ENCODE measurements around the gene ZBTB20. TPM values are rescaled to one million over a fixed set of nuclear protein-coding genes. Genes with fewer than 3 reads are reported as not detected.

ZBTB20 gene
- total RNA-seq, 4 donors from 2014 or later, result 69.9 to 112 (median 80.8) TPM

DNA sequence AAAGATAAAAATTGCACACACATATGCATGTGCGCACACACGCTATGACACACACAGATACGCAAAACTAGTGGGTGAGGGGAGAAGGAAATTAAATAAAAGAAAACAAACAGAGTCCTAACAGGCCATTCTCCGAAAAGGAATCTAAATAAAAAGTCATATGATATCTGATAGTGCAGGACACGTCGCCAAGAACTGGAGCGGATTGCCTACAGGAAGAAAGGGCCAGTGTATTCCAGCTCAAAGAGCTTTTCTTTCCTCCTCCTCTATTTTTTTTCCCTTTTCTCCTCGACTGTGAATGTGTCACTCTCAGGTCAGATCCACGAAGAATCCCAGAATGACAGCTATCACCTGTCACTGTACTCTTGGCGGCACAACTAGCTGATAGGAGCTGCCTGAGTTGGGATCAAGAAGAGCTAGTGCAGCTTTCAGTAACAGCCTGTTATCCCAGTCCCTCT lies 695.5 kb downstream of the ZBTB20 start:
- intact Hi-C loops (cut with DNase I), result no loop called here
- H3K27me3 ChIP-seq, result no peaks in the 10 kb centered on the region
- TF ChIP-seq POLR2AphosphoS5 (IDR thresholded peaks at IDR 0.05) (no peak), POLR2A (IDR thresholded peaks at IDR 0.05; ENCODE audit: low read depth) (no peak), CTCF (IDR thresholded peaks at IDR 0.05) (no peak), EP300 (IDR thresholded peaks at IDR 0.05) (no peak)
- peak overlapping the region; percentile 29 to 62 (median 58) for H3K27ac ChIP-seq (replicated peaks in 1 of 4)
- H3K36me3 ChIP-seq, result no peaks in the 10 kb centered on the region
- DNase-seq (ENCODE audit: extremely low spot score), result no peak
- H3K4me3 ChIP-seq, result peak overlapping the region; percentile 6 to 37 (median 14)
- WGBS, result 59% methylated on average over 10 of the region's 10 CpGs
- peaks cover 39 to 66% (median 43%) of the 10 kb centered on the region in 4 donors for H3K4me1 ChIP-seq
- no peaks in the 10 kb centered on the region for H3K9me3 ChIP-seq

- peaks cover 40 to 71% (median 47%) of the 10 kb centered on the region in 4 donors for H3K4me1 ChIP-seq
- H3K4me3 ChIP-seq, result peak overlapping the region in 2 of 4 donors; percentile 11 to 37
- peak overlapping the region; percentile 29 to 62 (median 58) for H3K27ac ChIP-seq (replicated peaks in 1 of 4)
- intact Hi-C loops (cut with DNase I), result no loop called here
- H3K27me3 ChIP-seq, result no peaks in the 10 kb centered on the region
- 32% methylated on average over 2 of the region's 2 CpGs for WGBS
- H3K36me3 ChIP-seq, result no peaks in the 10 kb centered on the region
- DNase-seq (ENCODE audit: extremely low spot score), result no peak
- no peak for TF ChIP-seq CTCF (IDR thresholded peaks at IDR 0.05)
- TF ChIP-seq POLR2A (IDR thresholded peaks at IDR 0.05; ENCODE audit: low read depth), result no peak
- TF ChIP-seq POLR2AphosphoS5 (IDR thresholded peaks at IDR 0.05), result no peak
- TF ChIP-seq EP300 (IDR thresholded peaks at IDR 0.05), result no peak
- H3K9me3 ChIP-seq, result no peaks in the 10 kb centered on the region
Measured at GRCh38 chr3:114451051-114451451, 696.0 kb downstream of the ZBTB20 start.

DNA sequence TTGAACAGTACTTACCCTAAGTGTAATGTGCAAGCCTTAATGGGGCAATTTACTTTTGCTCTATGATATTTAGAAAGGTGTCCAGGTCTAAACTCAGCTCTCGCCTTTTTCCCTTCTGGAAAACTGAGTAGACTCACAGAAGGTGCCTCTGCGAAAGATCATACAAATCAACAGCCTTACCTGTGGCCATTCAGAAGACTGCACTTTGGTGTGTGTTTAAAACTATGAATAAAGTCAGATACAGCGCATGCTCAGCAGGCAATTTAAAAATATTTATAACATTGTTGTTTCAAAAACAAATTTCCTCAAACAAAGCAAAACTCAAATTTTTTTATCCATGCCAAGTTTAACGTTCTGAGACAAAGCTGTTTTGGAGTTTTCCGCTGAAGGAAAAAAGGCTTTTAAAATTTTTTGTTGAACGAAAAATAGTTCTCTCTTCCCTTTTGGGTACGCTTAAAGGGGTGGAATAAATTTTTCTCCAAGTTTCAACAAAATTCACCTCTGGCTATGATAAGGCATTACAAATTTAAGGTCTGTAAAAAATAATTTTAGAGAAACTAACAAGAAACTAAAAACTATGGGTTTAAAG lies 697.0 kb downstream of the ZBTB20 start:
- Histone ChIP-seq H3K4me3 (peak overlapping the region in 1 of 4 donors; percentile 7), H3K27ac (replicated peaks in 1 of 4) (peak overlapping the region in 2 of 4 donors; percentile 4 to 62), H3K9me3 (no peaks in the 10 kb centered on the region), H3K27me3 (no peaks in the 10 kb centered on the region), H3K4me1 (peaks cover 32 to 65% (median 41%) of the 10 kb centered on the region in 4 donors), H3K36me3 (no peaks in the 10 kb centered on the region)
- TF ChIP-seq EP300 (IDR thresholded peaks at IDR 0.05) (no peak), POLR2AphosphoS5 (IDR thresholded peaks at IDR 0.05) (no peak), CTCF (IDR thresholded peaks at IDR 0.05) (no peak), POLR2A (IDR thresholded peaks at IDR 0.05; ENCODE audit: low read depth) (no peak)
- intact Hi-C loops (cut with DNase I), result no loop called here
- 93% methylated on average over 7 of the region's 7 CpGs for WGBS
- DNase-seq (ENCODE audit: extremely low spot score), result no peak

- H3K9me3 ChIP-seq, result no peaks in the 10 kb centered on the region
- peak overlapping the region in 2 of 4 donors; percentile 4 to 19 for H3K27ac ChIP-seq (replicated peaks in 1 of 4)
- H3K4me3 ChIP-seq, result peak overlapping the region in 1 of 4 donors; percentile 7
- 87% methylated on average over 9 of the region's 9 CpGs for WGBS
- no peaks in the 10 kb centered on the region for H3K27me3 ChIP-seq
- DNase-seq (ENCODE audit: extremely low spot score), result no peak
- TF ChIP-seq POLR2AphosphoS5 (IDR thresholded peaks at IDR 0.05), result no peak
- no peak for TF ChIP-seq POLR2A (IDR thresholded peaks at IDR 0.05; ENCODE audit: low read depth)
- no peak for TF ChIP-seq EP300 (IDR thresholded peaks at IDR 0.05)
- no peak for TF ChIP-seq CTCF (IDR thresholded peaks at IDR 0.05)
- no peaks in the 10 kb centered on the region for H3K36me3 ChIP-seq
- intact Hi-C loops (cut with DNase I), result no loop called here
- peaks cover 27 to 58% (median 39%) of the 10 kb centered on the region in 4 donors for H3K4me1 ChIP-seq
Measured at GRCh38 chr3:114449271-114450007, 697.6 kb downstream of the ZBTB20 start.

Data from esophagus muscularis mucosa (tissue), 4 donors.